Fibroblast of lung (primary cell): ENCODE results near the gene CDIPT.

Experiments
- CTCF ChIP-seq, 2 donors: IDR thresholded peaks in 1 of 2; conservative IDR thresholded peaks in 1 of 2; 1 replicate in 1 of 2; 2 replicates in 1 of 2; pipeline ENCODE4 v1.5.1; 2011 to 2012; ENCODE audit warnings: low read length in 2 of 2, control low read depth in 1 of 2, inconsistent platforms in 1 of 2, low read depth in 1 of 2, mild to moderate bottlenecking in 1 of 2
- EZH2 ChIP-seq: IDR thresholded peaks from 2 replicates; pipeline ENCODE4 v1.5.1; 2012; ENCODE audit warnings: low read length, control low read depth, mild to moderate bottlenecking; ENCODE audit errors: missing control alignments

GRCh38 chr16:29912087-29912486, 49.1 kb upstream of the CDIPT start:
- TF ChIP-seq CTCF (conservative IDR thresholded peaks at IDR 0.05 in 1 of 2, IDR thresholded peaks at IDR 0.05 in 1 of 2; ENCODE audit: low read depth in 1 of 2, low read length in 2 of 2): no peak
- no peak for TF ChIP-seq EZH2
